Measurements from ENCODE around the gene NOS2.
A peak's percentile ranks its signal among the peaks of the same experiment; 100 is the strongest.

The NOS2 gene

DNA sequence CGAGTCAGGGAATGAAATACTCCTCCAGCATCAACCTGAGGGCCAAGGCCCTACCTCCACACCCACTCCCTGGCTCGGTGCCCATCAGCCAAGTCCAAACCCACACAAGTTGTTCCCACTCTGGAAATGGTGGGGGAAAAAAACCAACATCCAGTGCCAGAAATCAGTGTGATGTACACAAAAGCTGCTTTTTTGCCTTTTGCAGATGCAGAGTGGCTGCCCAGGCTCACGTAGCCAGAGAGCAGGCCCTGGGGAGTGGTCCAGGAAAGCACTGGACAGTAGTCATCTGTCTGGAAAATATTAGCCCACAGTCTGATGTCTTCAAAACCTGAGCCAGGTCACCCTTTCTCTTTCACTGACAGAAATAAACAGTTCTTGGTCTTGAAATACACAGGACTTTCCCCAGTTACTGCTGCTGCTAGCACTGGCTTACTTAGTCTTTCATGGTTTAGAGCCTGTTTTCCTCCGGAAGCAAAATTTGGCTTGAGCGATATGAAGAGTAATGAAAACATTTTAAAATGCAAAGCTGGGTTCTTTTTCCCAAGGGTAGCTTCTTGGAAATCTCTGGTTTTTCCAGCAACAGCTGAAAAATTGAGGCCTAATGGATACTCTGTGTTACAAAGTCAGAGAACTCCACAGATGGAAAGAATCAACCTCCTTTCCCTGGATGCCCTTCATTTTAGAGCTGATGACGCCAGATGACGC, 18.2 kb upstream of the NOS2 start:
- DNase-seq (ENCODE audit: low read depth), result no peak

DNA sequence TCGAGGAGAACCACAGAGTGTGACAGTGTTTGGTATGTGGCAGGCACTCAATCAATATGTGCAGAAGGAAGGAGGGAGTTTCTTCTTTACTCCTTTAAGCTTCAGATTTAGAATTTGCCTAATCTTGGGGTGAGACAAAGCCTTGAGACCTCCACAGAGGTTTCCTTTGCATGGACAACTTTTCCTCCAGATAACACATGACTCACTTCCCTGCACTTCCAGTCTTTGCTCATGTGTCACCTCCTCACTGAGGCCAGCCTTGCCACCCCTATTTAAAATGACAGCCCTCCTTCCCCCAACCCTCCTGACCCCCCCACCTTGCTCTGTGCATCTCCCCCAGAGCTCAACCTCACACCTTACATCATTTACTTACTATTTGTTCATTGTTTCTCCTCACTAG, 17.4 kb upstream of the NOS2 start:
- no peak for DNase-seq (ENCODE audit: low read depth)

DNA sequence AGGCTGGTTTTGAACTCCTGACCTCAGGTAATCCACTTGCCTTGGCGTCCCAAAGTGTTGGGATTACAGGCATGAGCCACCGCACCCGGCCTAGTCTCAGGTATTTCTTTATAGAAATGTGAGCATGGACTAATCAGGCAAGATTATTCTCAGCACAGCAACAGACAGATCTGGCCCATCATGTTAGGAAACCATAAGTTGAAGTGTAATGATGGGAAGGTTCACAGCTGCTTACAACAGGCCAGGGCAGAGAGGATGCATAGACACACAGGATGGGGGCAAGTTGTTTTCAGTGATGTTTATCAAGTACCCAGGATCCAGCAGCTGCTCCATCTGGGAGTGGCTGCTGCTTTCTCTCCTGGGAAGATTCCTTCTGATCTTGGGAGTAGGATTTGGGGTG, 16.6 kb upstream of the NOS2 start:
- no peak for DNase-seq (ENCODE audit: low read depth)

DNA sequence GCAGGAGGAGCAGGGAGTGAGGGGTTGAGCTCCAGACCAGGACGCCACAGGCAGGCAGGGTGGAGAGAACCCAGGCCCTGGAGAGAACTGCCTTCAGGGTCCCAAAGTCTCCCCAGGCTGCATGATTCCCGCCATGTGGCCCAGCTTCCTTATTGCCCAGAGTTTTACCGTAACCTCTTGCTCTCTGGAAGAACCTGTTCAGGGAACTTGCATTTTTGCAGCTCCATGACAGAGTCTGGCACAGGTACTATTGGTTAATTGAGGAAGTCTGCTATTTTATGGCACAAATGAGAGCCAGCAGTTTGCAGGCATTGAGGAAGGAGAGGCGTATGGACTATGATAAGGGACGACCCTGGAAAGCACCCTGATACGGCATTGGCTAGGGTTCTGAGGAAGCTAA, 11.6 kb upstream of the NOS2 start:
- no peak for DNase-seq (ENCODE audit: low read depth)

DNA sequence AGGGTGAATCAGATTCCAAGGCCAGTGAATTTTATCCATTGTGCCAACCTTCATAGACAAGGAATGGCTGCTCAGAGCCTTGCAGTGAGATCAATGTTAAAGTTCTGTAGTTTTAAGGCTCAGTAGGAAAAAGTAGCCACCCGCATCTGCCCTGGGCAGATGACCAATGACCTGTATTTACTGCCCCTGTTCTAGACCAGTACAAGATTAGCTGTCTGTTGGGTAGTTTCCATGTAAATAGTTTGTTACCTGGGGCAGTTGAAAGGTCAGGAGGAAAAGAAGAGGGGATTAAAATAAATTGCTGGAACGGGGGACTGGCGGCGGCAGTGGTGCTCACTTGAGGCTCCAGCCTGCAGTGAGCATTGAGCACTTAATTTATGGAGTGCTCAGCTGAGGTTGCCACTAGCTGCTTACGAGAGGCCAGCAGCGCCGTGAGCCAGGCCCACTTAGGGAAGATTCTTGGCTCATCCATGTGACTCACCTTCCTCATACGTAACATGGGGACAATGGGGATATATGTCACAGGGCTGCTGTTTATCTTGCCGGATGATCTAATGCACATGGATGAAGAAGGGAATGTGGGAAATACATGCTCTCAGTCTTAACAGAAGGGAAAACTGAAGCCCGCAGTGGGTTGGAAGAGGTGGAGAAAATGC, 10.7 kb upstream of the NOS2 start:
- no peak for DNase-seq (ENCODE audit: low read depth)

DNA sequence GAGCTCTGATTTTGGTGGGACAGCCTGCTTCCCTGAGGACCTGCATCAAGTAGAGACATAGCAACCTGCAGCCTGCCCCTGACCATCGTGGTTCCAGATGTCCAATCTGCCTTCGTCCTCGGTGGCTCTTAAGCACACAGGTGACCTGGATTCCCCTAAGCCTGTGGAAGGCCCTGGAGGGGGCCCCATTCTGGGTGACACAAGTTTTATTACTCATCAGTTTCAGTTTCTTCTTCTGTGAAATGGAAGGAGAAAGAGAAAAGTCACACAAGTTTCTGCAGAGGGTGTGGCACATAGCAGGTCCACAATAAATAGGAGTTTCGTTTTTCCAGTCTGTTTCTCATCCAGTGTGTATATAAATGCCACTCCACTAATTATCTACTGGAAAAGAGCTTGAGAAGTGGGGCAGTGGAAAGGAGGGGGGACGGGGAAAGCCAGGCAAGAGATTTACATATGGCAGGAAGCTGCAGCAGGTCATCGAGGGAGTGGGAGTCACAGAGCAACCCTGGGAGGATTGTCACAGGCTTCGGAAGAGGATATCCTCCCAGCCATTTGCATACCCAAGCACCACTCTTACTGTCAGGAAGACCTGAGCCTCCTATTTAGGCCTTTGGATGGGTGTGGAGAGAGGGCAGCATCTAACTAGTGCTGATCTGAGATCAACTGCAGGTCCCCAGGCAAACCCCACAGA, 10.0 kb upstream of the NOS2 start:
- no peak for DNase-seq (ENCODE audit: low read depth)

DNA sequence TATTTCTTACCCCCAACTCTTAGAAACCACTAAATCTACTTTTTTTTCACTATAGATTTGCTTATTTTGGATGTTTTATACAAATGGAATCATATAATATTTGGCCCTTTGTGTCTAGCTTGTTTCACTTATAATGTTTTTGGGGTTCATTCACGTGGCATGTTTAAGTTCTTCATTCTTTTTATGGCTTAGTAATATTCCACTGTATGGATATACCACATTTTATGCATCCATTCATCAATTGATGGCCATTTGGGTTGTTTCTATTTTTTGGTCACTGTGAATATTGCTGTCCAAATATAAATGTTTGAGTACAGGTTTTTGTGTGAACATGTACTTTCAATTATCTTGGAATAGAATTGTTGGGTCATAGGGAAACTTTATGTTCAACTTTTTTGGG, 9.2 kb upstream of the NOS2 start:
- DNase-seq (ENCODE audit: low read depth), result no peak

DNA sequence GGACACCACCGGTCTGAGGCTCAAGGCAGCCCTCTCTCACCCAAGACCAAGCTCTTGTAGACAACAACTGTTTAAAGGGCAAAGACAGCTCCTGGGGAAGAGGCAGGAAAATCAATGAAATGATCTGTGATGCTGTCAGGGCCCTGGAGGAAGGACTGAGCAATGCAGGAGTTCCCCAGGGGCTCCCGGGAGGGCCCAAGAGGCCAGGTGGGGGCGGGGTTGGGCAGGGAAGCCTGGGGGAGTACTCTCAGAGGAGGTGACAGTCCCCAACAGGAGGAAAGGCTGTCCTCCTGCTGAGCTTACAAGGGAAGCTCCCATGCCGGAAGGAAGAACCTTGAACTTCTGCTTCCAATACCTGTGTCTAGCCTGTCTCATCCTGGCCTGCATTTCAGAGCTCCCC, 8.3 kb upstream of the NOS2 start:
- DNase-seq (ENCODE audit: low read depth), result no peak

DNA sequence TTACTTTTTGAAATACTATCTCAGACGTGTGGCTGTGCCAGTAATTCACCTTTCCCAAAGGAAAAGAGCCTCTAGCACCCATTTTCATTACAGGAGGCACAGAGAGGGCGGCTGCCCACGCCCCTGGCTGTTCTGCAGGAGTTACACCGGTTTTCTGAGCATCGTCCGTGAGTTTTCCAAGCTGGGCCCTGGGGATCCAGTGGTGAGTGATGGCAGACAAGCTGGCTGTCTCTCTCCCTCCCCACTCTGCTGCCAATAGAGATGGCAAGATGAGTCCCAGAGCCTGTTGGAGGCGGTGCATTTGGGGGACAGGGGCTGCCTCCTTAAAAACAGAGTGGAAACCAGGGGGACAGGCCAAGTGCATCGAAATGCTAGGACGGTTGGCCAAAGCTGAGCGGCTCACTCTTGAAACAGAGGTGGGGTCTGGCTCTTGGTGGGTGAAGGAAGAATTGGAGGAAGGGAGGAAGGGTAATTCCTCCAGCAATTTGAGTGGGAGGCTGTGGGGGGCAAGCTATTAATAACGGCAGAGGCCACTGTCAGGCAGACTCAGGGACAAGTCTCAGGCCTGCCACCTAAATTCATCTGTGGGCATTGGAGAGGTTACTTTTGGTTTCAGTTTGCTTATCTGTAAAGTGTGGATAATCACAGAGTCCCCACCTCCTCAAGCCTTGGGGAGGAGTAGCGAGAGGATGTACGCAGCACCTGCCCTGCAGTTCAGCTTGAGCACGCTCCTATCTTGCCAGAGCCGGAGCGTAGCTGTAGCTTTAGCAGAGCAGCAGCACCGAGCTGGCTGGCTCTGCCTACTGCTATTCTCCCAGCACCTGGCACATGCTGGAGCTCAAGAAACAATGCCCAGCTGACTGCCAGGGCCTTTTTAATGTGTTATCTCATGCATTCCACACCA, 7.5 kb upstream of the NOS2 start:
- no peak for DNase-seq (ENCODE audit: low read depth)

DNA sequence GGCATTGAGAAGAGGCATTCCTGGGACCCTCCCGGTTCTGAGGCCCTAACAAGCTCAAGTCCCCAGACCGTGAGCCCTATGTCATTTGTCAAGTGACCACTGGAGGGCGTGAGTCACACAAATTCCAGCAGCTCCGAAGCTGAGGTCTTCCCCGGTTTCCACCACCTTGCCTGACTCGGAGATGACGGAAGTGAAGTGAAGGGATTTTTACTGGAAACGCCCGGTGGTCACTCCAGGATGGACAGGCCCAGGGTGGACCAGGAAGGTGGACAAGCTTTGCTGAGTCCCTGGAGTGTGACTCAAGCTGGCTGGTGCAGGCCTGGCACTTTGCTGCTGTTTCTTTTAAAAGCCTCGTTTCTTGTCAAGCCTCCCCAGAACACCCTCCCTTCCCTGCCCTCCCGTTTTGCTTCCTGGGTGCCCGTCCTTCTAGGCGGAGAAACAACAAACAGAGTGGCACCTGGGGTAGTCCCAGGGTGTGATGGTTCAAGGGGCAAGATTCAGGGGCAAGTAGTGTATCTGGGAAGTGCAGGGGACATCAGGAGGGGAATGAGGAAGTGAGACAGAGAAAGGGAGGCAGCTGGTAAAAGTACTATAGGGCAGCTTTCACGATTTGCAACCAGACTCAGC, 5.3 kb upstream of the NOS2 start:
- DNase-seq (ENCODE audit: low read depth), result peak; percentile 65

DNA sequence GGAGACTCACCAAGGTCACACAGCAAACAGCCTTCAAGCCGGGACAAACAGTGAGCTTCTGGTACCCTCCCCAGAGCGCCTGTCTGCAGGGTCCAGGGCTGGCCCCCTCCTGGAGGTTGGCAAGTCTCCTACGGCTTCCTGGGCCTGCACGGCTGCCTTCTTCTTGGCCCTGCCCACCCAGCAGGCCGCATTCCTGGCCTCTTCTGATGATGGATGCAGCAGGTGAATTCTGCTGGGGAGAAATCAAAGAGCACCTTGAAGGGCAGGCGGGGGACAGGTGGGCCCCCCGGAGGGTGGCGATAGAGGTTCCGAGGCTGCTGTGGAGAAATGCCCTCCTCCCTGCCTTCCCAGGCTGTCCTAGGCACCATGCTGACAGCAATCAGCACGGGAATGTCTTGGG, 3.8 kb upstream of the NOS2 start:
- no peak for DNase-seq (ENCODE audit: low read depth)

DNA sequence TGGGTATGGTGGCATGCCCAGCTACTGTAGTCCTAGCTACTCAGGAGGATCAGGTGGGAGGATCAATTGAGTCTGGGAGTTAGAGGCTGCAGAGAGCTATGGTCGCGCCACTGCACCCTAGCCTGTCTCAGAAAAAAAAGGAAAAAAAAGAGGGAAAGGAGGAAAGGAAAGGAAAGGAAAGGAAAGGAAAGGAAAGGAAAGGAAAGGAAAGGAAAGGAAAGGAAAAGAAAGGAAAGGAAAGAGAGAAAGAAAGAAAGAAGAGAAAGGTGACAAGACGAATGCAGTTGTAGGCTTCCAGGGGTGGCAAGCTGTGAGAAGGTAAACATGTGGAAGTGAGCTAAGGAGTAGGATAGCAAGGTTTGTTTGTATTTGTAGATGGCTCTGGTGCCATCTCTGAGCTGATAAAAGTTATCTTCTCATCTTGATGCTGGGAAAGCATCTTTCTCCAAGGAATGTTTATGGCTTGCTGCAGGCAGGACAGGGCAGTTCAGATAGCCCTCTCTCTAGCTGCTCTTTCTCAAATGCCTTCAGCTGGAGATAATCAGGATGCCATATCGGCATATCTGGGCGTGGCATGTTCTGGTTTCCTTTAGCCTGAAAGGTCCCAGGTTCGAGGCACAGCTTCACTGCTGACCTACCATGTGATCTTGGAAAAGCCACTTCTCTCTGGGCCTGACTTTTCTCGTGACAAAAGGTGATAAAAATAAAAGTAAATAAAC, 2.8 kb upstream of the NOS2 start:
- no peak for DNase-seq (ENCODE audit: low read depth)

DNA sequence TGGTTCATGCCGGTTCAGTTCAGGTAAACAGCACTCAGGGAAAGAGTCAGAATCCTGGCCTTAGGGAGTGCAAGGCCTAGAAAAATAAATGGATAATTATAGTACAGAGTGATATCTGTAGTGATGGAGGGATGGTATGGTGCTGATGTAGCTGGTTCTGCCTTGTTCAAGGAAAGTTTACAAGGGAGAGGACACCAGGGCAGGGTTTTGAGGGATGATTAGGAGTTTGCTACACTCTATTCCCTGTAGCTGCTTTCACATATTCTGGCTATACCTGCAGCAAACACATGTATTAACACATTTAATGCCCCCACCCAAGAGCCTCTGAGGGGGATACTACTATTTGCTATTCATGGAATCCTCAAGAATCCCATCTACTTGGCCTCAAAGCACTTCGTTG, 1.7 kb upstream of the NOS2 start:
- DNase-seq (ENCODE audit: low read depth), result no peak

DNA sequence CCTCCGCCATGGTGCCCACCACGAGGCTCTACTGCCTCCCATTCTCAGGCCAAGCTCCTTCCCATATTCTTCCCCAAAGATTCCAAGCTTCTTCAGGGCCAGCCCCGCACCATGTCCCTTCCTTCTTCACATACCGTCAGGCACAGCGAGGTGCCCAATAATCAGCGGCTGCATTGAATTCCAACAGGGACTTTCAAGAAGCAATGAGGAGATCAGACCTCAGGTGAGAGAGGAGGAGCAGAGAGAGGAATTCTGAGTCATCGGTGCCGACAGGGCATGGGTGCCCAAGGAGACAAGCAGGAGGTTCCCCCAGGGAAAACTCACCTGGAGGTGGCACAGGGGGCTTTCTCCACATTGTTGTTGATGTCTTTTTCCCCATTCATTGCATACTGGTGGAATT, 2.0 kb downstream of the NOS2 start:
- DNase-seq (ENCODE audit: low read depth), result no peak

DNA sequence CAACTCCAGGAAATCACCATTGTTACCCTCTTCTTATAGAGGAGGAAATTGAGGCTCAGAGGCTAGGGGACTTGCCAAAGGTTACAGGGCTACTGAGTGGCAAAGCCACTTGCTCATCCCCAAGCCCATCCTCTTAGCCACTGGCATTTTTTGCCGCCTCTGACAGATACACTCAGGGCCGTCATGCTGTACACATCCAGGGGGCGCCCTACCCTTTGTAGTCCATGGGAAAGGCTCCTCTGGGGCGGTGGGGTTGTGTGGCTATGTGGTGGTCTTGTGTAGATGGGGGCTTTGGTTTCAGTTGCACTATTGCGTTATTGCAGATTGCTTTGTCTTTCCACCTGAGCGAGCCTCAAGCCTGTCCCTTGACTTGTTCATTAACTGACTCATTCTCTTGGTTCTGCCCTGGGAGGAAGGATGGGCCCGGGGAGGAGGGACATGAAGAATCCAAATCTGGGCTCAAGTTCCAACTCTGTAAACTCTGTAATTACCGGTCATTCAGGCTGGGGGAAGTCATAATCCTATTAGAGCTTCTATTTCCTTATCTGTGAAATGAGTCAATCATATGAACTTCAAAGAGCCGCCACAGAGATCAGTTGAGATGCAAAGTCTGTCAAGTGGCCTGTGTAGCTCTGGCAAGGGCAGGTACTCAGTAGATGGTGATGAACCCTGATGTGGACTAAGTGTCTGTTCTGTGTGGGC, 2.8 kb downstream of the NOS2 start:
- DNase-seq (ENCODE audit: low read depth), result no peak

DNA sequence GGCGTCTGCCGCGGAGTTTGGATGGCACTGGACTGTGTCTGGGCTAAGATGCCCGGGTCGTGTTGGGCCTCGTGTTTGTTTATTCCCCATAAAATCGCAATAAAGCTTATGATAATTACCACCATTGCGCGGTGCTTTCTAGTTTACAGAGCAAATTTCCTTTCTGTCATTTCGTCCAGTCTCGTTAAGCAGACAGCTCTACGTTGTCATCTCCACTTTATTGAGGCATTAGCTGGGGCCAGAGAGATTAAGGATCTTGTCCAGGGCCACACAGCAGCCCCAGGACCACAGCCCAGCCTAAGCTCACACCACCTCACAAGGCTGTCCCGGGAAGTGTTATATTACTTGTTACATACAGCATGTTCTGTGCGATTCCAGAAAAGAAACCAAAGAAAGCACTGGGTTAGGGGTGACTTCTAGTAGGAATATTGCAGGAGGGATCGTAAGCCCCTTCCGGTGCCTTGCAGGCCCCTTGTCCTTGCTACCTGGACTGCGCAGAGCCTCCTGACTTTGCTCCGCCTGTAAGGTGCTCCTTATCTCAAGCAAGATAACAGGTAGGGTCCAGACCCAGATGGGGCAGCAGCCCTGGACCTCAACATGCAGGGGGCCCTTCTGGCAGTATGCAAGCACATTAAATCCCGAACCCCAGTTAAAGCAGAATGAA, 6.3 kb downstream of the NOS2 start:
- no peak for DNase-seq (ENCODE audit: low read depth)

DNA sequence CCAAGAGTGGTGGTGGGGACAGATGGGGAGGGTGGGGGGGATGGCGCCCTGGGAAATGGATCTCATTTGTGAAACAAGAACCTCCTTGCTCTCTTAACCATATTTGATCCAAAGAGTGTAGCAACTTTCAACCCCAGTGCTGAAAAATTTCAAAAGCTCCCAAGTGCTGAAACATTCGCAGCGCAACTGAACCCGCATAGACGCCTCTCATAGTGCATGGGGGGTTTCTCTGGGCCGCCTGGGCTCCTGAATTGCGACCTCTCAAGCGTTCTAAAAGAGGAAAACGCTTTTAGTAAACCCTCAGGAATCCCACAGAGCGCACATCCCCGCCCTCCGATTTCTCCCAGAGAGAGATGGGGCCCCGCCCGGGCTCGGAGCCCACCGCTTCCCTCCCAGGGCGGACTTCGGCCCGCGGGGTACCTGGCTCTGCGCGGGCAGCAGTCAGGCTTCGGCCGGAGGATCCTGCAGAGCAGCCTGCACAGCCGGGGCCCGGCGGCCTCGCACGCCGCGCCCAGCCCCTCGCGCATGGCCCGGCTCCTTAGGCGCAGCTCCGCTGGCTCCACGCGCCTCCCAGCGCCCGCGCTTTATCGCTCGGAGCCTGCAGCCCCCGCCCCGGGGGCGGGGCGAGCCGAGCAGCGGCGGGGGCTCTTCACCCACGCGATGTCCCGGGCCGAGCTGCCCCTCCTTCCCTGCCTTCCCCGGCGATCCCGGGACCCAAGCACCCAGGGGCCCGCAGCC, 7.0 kb downstream of the NOS2 start:
- DNase-seq (ENCODE audit: low read depth), result no peak

DNA sequence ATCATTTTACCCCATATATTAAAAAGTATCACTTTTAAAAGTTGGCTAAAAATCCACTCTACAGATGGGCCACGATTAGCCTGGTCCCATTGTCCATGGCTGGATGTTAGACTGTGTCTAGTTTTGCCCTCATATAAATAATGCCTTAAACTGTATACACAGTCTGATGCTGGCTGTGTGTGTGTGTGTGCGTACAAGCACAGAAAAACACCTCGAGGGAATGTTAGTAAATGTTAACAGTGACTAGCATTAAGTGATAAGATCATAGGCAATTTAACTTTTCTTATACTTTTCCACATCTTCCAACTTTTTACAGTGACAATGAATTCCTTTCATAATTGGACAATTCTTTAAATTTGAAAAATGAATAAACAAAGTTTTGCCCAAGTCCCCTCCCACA, 8.2 kb downstream of the NOS2 start:
- DNase-seq (ENCODE audit: low read depth), result no peak

DNA sequence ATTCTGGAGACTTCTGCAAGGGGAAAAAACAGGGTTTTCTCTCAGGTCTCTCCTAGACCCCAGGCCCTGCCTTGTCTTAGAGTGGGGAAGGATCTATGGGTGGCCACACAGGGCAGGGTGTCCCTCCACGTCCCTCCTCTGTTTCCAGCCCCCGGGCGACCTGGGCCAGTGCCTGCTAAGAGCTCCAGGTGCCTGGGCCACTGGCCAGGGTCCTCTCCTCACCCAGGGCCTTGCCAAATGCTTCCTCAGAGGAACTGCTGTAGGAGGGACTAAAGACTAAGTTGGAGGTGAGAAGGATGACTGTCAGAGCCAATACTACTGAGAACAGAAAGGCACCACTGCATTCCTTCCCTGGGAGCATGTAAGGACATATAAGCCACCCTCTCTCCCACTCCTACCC, 11.4 kb downstream of the NOS2 start:
- no peak for DNase-seq (ENCODE audit: low read depth)
